ENCODE results near the gene TENM3.

DNA sequence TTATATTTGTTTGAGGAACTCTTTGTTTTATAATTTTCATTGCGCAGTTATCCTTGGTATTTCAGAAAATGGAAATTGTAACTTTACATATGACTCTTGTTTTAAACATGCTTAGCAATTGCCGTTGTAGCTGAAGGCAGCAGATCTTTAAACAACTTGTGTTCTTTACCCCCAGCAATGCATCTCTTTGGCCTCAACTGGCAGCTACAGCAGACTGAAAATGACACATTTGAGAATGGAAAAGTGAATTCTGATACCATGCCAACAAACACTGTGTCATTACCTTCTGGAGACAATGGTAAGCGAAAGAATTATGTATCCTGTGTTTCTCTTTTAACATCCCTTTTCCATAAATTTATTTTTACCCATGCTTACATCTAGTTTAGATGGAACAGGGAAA is 410.4 kb downstream of the TENM3 start:
- TF ChIP-seq, protein P1, sequence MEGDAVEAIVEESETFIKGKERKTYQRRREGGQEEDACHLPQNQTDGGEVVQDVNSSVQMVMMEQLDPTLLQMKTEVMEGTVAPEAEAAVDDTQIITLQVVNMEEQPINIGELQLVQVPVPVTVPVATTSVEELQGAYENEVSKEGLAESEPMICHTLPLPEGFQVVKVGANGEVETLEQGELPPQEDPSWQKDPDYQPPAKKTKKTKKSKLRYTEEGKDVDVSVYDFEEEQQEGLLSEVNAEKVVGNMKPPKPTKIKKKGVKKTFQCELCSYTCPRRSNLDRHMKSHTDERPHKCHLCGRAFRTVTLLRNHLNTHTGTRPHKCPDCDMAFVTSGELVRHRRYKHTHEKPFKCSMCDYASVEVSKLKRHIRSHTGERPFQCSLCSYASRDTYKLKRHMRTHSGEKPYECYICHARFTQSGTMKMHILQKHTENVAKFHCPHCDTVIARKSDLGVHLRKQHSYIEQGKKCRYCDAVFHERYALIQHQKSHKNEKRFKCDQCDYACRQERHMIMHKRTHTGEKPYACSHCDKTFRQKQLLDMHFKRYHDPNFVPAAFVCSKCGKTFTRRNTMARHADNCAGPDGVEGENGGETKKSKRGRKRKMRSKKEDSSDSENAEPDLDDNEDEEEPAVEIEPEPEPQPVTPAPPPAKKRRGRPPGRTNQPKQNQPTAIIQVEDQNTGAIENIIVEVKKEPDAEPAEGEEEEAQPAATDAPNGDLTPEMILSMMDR (IDR thresholded peaks at IDR 0.05; ENCODE audit: low read depth, low read length, poor library complexity, severe bottlenecking): no peak
- TF ChIP-seq EZH2phosphoT487 (IDR thresholded peaks at IDR 0.05; ENCODE audit: borderline replicate concordance, low read length): no peak
